ENCODE measurements around the gene NSD1.

DNA sequence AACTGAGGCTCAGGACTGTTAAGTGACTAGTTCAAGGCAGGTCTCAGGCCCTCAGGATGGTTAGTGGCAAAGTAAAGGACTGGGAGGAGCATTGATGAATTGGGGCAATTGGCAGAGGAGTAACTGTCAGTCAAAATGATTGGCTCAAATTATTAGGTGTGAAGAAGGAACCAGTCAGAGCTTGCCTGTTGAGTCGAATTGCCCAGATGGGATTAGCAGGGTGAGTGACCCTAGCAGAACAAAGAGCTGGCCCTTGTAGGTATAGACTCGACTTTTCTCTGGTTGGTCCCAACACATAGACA, 2.6 kb upstream of the NSD1 start:
- TF ChIP-seq FOXK2 (IDR thresholded peaks at IDR 0.05) (no peak), ETV6 (conservative IDR thresholded peaks at IDR 0.05 in 1 of 2, IDR thresholded peaks at IDR 0.05 in 1 of 2; ENCODE audit: borderline replicate concordance in 1 of 2, low read depth in 1 of 2) (no peak), ELK1 (IDR thresholded peaks at IDR 0.05; ENCODE audit: low read depth, low read length) (no peak), KDM1A (IDR thresholded peaks at IDR 0.05; ENCODE audit: borderline replicate concordance) (no peak), GABPA (IDR thresholded peaks at IDR 0.05; ENCODE audit: low read depth) (no peak), BCL11A (IDR thresholded peaks at IDR 0.05; ENCODE audit: low read depth, low read length) (no peak), ZBED1 (IDR thresholded peaks at IDR 0.05; ENCODE audit: borderline replicate concordance) (no peak), POLR2A (IDR thresholded peaks at IDR 0.05; ENCODE audit: low read depth, low read length) (no peak)
- TF ChIP-seq, protein P1, sequence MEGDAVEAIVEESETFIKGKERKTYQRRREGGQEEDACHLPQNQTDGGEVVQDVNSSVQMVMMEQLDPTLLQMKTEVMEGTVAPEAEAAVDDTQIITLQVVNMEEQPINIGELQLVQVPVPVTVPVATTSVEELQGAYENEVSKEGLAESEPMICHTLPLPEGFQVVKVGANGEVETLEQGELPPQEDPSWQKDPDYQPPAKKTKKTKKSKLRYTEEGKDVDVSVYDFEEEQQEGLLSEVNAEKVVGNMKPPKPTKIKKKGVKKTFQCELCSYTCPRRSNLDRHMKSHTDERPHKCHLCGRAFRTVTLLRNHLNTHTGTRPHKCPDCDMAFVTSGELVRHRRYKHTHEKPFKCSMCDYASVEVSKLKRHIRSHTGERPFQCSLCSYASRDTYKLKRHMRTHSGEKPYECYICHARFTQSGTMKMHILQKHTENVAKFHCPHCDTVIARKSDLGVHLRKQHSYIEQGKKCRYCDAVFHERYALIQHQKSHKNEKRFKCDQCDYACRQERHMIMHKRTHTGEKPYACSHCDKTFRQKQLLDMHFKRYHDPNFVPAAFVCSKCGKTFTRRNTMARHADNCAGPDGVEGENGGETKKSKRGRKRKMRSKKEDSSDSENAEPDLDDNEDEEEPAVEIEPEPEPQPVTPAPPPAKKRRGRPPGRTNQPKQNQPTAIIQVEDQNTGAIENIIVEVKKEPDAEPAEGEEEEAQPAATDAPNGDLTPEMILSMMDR (IDR thresholded peaks at IDR 0.05 in 2 of 3, conservative IDR thresholded peaks at IDR 0.05 in 1 of 3; ENCODE audit: control insufficient read depth in 2 of 3, extremely low read depth in 1 of 3, insufficient read depth in 1 of 3, low read depth in 3 of 3, low read length in 3 of 3): no peak
